ENCODE data around the gene DOC2A. TPM values are rescaled to one million over a fixed set of nuclear protein-coding genes. Genes with fewer than 3 reads are reported as not detected.

Gene DOC2A
- total and polyA plus RNA-seq, 2 donors (not counting 1 experiment from before 2014, with no cell fraction given): not detected

DNA sequence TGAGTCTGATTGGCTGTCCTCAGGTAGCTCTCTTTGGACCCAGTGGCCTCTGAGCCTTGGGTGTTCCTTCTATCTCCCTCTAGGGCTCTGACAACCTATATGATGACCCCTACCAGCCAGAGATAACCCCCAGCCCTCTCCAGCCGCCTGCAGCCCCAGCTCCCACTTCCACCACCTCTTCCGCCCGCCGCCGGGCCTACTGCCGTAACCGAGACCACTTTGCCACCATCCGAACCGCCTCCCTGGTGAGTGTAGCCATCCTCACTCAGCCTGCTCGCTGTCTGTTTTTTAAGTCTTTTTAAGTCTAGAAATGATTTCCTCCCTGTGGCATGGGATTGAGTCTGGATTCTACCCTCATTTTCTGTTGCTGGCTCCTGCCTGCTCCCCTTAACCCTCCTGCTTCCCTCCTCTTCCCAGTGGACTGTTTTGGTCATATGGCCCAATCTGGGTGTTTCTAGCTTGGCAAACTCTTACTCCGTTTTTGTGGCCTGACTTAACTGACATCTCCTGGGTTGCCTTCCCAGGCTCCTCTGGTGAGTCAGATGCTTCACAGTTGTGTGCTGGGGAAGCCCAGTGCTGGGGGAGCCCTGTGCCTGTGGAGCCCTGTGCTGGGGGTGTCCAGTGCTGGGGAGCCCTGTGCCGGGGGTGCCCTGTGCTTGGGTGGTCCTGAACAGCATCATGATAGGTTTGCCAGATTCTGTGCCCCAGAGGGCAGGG lies 27.2 kb downstream of the DOC2A start:
- Histone ChIP-seq H3K4me3 (ENCODE audit: control extremely low read depth in 1 of 5, extremely low read depth in 1 of 5, insufficient read depth in 1 of 5, low read depth in 2 of 5, low read length in 4 of 5) (no peak overlapping the region), H4K20me1 (ENCODE audit: control insufficient read depth, insufficient read depth, low read length, poor library complexity, severe bottlenecking) (no peaks in the 10 kb centered on the region), H3K36me3 (replicated peaks in 1 of 2; ENCODE audit: control extremely low read depth in 1 of 2, control insufficient read depth in 1 of 2, extremely low read depth in 1 of 2, insufficient read depth in 2 of 2, low read length in 1 of 2) (peaks cover 2 to 84% of the 10 kb centered on the region in 2 experiments), H3K79me2 (ENCODE audit: control insufficient read depth, insufficient read depth, low read length) (no peaks in the 10 kb centered on the region), H2AFZ (ENCODE audit: insufficient read depth, low read depth, low read length, poor library complexity, severe bottlenecking) (no peak overlapping the region), H3K27ac (ENCODE audit: low read length in 2 of 2) (no peak overlapping the region), H3K9me3 (ENCODE audit: control extremely low read depth in 1 of 3, control insufficient read depth in 2 of 3, insufficient read depth in 1 of 3, low read length in 2 of 3) (no peaks in the 10 kb centered on the region), H3K4me2 (replicated peaks; ENCODE audit: low read depth, low read length, poor library complexity, severe bottlenecking) (no peak overlapping the region), H3K9ac (ENCODE audit: low read length) (no peak overlapping the region), H3K27me3 (replicated peaks in 1 of 4; ENCODE audit: control extremely low read depth in 1 of 4, control insufficient read depth in 3 of 4, insufficient read depth in 4 of 4, low read length in 3 of 4) (no peaks in the 10 kb centered on the region), H3K4me1 (ENCODE audit: control insufficient read depth in 2 of 2, insufficient read depth in 2 of 2, low read length in 2 of 2) (no peaks in the 10 kb centered on the region)
- Mint-ChIP-seq H3K27ac (no peak overlapping the region), H3K27me3 (no peaks in the 10 kb centered on the region), H3K4me1 (no peaks in the 10 kb centered on the region), H3K4me3 (no peak overlapping the region), H3K9me3 (ENCODE audit: insufficient read depth) (no peaks in the 10 kb centered on the region)
- ChIA-PET CTCF (no interaction called here), POLR2A (no interaction called here)
- TF ChIP-seq EZH2 (IDR thresholded peaks at IDR 0.05; ENCODE audit: borderline replicate concordance, insufficient read depth, low read depth, low read length, poor library complexity, severe bottlenecking) (no peak), CTCF (IDR thresholded peaks at IDR 0.05) (no peak)
- intact Hi-C loops (cut with micrococcal nuclease): no loop called here
- no peak for DNase-seq
- WGBS (ENCODE audit: insufficient coverage): 91% methylated on average over 6 of the region's 12 CpGs
- ATAC-seq (ENCODE audit: low read depth): no peak

DNA sequence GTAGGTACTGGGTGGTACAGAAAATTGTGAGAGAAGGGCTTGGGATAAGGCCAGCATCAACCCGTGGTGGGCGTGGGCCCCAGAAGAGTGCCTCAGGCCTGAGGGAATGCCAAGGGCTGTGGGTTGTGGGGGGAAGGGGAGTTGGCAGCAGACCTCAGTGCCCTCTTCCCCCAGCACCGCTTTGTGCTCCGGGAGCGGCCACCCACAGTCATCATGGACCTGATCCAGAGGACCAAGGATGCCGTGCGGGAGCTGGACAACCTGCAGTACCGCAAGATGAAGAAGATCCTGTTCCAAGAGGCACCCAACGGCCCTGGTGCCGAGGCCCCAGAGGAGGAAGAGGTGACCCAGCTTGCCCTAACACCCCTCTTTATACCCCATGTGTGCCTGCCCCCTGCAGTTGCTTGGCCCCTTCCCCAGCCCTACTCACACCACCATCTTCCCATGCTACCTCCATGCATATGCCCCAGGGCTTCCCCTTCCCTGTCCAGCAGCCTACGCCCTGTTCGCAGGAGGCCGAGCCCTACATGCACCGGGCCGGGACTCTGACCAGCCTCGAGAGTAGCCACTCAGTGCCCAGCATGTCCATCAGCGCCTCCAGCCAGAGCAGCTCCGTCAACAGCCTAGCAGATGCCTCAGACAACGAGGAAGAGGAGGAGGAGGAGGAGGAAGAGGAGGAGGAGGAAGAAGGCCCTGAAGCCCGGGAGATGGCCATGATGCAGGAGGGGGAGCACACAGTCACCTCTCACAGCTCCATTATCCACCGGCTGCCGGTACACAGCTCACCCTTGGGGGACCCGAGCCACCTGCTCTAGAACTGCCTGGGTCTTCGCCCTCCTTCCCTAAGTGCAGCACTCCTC lies 28.0 kb downstream of the DOC2A start:
- no peak overlapping the region for H3K4me3 Mint-ChIP-seq
- Histone ChIP-seq H3K27ac (ENCODE audit: low read length in 2 of 2) (no peak overlapping the region), H3K4me3 (ENCODE audit: control extremely low read depth in 1 of 5, extremely low read depth in 1 of 5, insufficient read depth in 1 of 5, low read depth in 2 of 5, low read length in 4 of 5) (no peak overlapping the region), H3K79me2 (ENCODE audit: control insufficient read depth, insufficient read depth, low read length) (peaks cover under 1% of the 10 kb centered on the region), H3K4me1 (ENCODE audit: control insufficient read depth in 2 of 2, insufficient read depth in 2 of 2, low read length in 2 of 2) (no peaks in the 10 kb centered on the region), H3K27me3 (replicated peaks in 1 of 4; ENCODE audit: control extremely low read depth in 1 of 4, control insufficient read depth in 3 of 4, insufficient read depth in 4 of 4, low read length in 3 of 4) (no peaks in the 10 kb centered on the region), H2AFZ (ENCODE audit: insufficient read depth, low read depth, low read length, poor library complexity, severe bottlenecking) (no peak overlapping the region), H3K36me3 (replicated peaks in 1 of 2; ENCODE audit: control extremely low read depth in 1 of 2, control insufficient read depth in 1 of 2, extremely low read depth in 1 of 2, insufficient read depth in 2 of 2, low read length in 1 of 2) (peaks cover 2 to 92% of the 10 kb centered on the region in 2 experiments), H3K4me2 (replicated peaks; ENCODE audit: low read depth, low read length, poor library complexity, severe bottlenecking) (no peak overlapping the region), H3K9ac (ENCODE audit: low read length) (no peak overlapping the region), H3K9me3 (ENCODE audit: control extremely low read depth in 1 of 3, control insufficient read depth in 2 of 3, insufficient read depth in 1 of 3, low read length in 2 of 3) (no peaks in the 10 kb centered on the region), H4K20me1 (ENCODE audit: control insufficient read depth, insufficient read depth, low read length, poor library complexity, severe bottlenecking) (peaks cover 3% of the 10 kb centered on the region)
- H3K27ac Mint-ChIP-seq: no peak overlapping the region
- POLR2A ChIA-PET: no interaction called here
- H3K9me3 Mint-ChIP-seq (ENCODE audit: insufficient read depth): no peaks in the 10 kb centered on the region
- no peak for ATAC-seq (ENCODE audit: low read depth)
- intact Hi-C loops (cut with micrococcal nuclease): no loop called here
- TF ChIP-seq EZH2 (IDR thresholded peaks at IDR 0.05; ENCODE audit: borderline replicate concordance, insufficient read depth, low read depth, low read length, poor library complexity, severe bottlenecking) (no peak), CTCF (IDR thresholded peaks at IDR 0.05) (no peak)
- H3K4me1 Mint-ChIP-seq: no peaks in the 10 kb centered on the region
- WGBS (ENCODE audit: insufficient coverage): 95% methylated on average over 21 of the region's 24 CpGs
- H3K27me3 Mint-ChIP-seq: no peaks in the 10 kb centered on the region
- CTCF ChIA-PET: no interaction called here
- DNase-seq: no peak

All from B cell (primary cell).